Right ventricle myocardium inferior (tissue), 1 donor: ENCODE data around the gene TYW1B. TPM values are rescaled to one million over a fixed set of nuclear protein-coding genes. Genes with fewer than 3 reads are reported as not detected.
"Not testable (repeated sequence)": the region's sequence is repeated elsewhere in the genome, so short reads cannot be mapped to it uniquely, and the experiment has no call there.

Experiments
- ATAC-seq: fragments of 200-7000 bp; cut with Tn5 transposase; one replicate; pipeline ENCODE4 v1.9.1; 2020; ENCODE audit warnings: mild to moderate bottlenecking, moderate library complexity
- DNase-seq: peaks from one replicate; pipeline ENCODE4 v3.0.0; 2021; ENCODE audit errors: missing footprints
- intact Hi-C: fragments of 100-400 bp; cut with DNase I; formaldehyde crosslinking; loops from one replicate; pipeline ENCODE4 v1.11.0; 2022
- microRNA-seq: library from miRNA; unstranded; fragments of <30 nt; microRNA quantifications from one replicate; pipeline ENCODE4 v1.2.0, GENCODE V29; 2020
- total RNA-seq: library from RNA; stranded (reverse); fragmentation: NEBNext Ultra II Directional; extraction: Animal tissue kit (Norgen Biotek cat#: 25700); gene quantifications from one replicate; pipeline ENCODE4 v1.2.1, GENCODE V29; 2021
- donor health status: DM: no; HTN: yes; CAD: no; lungs with severe emphysema.

TYW1B gene
- total RNA-seq, 1 donor from 2014 or later, result 3.1 TPM

DNA sequence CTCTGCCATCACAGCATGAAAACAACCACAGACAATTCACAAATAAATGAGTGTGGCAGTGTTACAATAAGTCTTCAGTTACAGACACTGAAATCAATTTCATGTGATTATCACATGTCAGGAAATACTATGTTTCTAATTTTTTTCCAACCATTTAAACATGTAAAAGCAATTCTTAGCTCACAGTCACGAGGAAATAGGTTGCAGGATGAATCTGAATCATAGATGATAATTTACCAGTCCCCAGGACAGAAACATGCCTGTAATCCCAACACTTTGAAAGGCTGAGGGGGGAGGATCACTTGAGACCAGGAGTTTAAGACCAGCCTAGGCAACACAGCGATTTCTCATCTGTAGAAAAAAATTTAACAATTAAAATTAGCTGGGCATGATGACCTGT lies 283.5 kb downstream of the TYW1B start:
- DNase-seq, intact Hi-C loops, ATAC-seq: not testable (repeated sequence)

DNA sequence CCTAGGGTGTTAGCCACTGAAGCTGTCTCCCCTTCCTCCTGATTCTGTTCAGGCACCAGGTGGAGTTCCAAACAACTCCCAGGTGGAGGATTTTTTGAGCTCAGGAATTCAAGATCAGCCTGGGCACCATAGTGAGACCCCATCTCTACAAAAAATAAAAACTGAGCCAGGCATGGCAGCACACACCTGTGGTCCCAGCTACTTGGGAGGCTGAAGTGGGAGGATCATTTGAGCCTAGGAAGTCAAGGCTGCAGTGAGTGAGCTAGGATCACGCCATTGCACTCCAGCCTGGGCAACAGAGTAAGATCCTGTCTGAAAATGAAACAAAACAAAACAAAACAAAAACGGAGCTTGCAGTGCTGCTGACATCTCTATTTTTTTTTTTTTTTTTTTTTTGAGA lies 287.1 kb downstream of the TYW1B start:
- intact Hi-C loops, result no loop called here
- no peak for DNase-seq
- ATAC-seq, result no peak

DNA sequence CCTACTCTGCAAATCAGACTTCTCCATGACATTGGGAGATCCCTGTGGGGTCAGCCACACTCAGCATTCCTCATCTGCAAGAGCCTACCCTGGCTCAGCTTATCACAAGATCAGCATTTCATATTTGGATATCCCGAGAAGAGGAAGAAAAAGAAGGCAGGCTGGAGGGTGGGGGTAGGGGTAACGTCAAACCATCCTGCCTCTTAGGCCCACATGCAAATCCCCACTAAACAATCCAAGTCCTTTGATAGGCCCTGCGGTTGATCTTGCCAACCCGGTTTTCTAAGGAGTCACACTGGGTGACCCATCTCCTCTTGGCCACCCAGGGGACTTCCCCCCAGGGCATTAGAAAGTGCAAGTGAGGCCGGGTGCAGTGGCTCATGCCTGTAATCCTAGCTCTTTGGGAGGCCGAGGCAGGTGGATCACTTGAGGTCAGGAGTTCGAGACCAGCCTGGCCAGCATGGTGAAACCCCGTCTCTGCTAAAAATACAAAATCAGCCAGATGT lies 287.8 kb downstream of the TYW1B start:
- intact Hi-C loops, result no loop called here
- DNase-seq (no peak), ATAC-seq (no peak)

DNA sequence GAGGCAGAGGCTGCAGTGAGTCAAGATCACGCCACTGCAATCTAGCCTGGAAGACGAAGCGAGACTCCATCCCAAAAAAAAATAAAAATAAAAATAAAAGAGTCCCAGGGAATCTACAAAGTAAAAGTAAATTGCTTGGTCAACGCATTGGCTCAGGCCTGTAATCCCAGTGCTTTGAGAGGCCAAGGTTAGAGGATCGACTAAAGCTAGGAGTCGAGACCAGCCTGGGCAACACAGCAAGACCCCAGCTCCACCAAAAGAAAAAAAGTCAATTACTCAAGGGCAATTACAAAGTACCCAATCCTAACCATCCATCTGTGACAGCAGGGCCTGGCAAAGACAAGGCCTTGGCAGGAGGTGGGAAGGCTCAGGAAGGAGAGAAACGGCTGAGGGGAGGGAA lies 288.3 kb downstream of the TYW1B start:
- intact Hi-C loops, result no loop called here
- DNase-seq (no peak), ATAC-seq (no peak)

DNA sequence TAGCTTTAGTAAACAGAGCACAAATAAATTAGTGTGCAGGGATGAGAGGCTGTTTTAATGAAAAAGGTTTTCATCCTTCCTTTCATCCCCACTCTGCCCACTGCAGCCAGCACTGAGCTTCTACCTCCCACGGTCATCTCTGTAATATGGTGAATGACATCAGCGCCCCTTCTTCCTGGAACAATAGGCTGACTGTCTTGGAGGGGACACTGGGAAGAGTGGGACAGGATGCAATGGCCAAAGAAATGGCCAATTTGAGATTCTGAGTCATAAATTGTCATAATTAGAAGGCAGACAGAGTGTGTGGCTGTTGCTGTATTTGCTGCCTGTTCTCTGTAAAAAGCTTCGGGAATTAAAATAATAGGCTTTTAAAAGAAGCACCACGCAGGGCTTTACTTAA lies 289.1 kb downstream of the TYW1B start:
- intact Hi-C loops, result no loop called here
- ATAC-seq, result no peak
- DNase-seq, result no peak

DNA sequence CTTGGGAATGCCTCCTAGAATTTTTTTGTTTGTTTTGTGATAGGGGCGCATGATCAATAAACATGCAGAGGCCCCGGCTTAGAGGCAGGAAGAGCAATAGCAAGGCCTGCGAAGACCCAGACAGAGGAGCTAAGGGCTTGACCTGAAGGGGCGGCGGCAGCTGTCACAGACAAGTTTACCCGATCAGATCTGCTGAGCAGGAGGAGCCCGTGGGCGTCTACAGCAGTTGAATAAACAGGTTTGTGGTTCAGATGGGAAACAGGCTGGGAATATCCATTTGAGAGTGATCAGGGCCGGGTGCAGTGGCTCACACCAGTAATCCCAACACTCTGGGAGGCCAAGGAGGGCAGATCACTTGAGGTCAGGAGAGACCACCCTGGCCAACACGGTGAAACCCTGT lies 289.9 kb downstream of the TYW1B start:
- DNase-seq, result no peak
- no peak for ATAC-seq
- intact Hi-C loops, result no loop called here

DNA sequence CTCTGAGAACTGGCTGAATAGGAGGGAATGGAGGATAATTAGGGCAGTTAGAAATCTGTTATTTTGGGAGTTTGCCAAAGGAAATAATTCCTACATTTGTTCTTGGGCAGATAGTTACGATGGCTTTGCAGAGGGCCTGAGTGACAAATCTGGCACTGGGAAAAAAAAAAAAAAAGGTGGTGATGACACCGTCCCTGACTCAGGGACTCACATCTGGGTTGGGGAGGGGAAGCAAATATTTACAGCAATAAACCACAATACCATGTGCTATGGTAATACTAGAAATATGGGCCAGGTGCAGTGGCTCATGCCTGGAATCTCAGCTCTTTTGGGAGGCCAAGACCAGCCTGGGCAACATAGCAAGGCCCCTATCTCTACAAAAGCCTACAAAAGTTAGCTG lies 292.0 kb downstream of the TYW1B start:
- DNase-seq, ATAC-seq, intact Hi-C loops: not testable (repeated sequence)

DNA sequence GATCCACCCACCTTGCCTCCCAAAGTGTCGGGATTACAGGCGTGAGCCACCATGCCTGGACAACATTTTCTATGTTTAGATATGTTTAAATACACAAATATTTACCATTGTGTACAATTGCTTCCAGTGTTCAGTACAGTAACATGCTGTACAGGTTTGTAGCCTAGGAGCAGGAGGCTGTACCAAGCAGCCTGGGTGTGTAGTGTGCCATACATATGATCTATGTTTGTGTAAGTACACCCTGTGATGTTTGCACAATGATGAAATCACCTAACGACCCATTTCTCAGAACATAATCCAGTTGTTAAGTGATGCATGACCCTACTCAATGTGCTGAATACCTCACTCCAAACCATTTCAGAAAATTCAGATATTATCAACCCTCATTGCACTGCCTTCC lies 297.0 kb downstream of the TYW1B start:
- ATAC-seq, intact Hi-C loops, DNase-seq: not testable (repeated sequence)

Small RNAs within 50 kb of the gene (microRNA-seq; reads per million reads assigned to microRNA genes)
- not detected for gene MIR4650-2

Other genes starting within 250 kb of the TYW1B start
- 15.5 TPM for gene POM121, start 96.9 kb upstream of the TYW1B start, total RNA-seq
- gene TRIM74, start 141.3 kb upstream of the TYW1B start, total RNA-seq, result 0.81 TPM
- gene SPDYE8, start 201.6 kb upstream of the TYW1B start, total RNA-seq, result not detected
- gene SPDYE11, start 229.7 kb upstream of the TYW1B start, total RNA-seq, result not detected